ENCODE results near the gene AQP9.

AQP9 gene

GRCh38 chr15:58227706-58228543 lies 89.7 kb downstream of the AQP9 start:
- peak; percentile 31 to 62 for DNase-seq (ENCODE audit: low read depth in 2 of 2)

DNA sequence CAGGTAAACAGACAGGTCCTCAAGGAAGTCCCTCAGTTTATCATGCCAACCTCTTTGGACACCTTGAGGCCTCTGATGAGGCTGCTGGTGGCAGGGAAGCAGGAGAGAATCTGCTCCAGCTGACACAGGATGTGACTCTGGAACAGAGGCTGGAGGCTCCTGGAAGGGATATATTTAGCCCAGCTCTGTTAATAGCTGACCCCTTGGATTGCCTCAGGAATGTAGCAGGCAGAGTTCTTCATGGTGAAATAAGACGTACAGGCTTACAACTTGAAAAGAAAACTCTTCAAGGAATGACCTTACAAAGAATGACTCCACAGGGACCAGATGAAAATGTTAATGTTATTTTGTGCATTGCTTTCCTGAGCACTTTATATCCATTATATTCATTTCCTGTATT lies 90.5 kb downstream of the AQP9 start:
- DNase-seq (ENCODE audit: low read depth in 2 of 2): no peak

- DNase-seq (ENCODE audit: low read depth in 2 of 2): no peak
Observed at GRCh38 chr15:58229297-58229768, 91.2 kb downstream of the AQP9 start.

DNA sequence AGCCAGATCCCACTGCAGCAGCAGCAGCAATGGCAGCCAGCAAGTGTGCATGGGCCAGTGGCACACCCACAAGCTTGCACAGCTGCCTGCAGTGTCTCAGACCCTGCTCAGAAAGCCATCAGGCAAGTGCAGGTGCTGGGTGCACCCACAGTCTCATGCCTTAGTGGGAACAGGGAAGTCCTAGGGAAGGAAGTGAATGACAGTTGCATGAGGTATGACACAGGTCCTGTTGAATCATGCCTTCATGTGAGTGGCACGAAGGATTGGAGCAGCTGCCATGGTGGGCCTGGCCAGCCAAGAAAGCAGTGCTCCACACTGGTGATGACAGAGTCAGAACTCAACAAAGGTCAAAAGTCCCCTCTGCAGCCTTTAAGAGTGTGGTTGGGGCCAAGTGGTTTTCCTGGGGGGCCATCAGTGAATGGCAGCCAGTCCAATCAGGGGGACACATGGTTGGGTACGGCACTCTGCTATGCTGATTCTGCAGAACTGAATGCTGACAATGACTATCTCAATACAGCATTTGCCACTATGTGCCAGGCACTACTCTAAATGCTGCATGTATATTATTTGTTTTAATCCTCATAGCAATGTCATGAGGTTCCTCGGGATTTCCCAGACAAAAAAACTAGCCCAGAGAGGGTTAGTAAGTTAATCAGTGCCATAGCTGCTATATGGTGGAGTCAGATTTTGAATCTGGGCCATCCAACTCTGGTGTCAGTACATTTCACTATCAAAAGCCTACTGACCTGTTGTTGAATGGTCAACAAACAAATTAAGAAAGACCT lies 94.3 kb downstream of the AQP9 start:
- DNase-seq (ENCODE audit: low read depth in 2 of 2): no peak

DNA sequence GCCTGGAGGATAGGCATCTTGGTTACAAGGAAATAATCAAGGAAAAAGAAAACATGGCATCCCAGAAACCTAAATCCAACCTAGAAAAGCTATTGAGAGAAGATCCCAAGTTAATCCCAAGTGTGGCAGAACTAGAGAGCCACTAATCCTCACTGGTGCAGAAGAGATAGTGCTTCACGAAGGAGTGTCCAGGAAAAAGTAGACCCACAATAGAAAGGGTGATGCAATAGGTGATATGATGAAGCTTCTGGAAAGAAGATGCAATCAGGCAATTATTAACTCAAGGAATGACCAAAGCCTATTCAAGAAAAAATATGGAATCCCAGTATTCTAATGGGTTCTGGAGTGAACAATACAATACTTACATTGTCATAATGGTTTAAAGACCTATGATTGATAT lies 95.2 kb downstream of the AQP9 start:
- DNase-seq (ENCODE audit: low read depth in 2 of 2): no peak

Measured in stimulated activated CD4-positive, alpha-beta T cell treated with anti-CD3 and anti-CD28 coated beads, Interleukin-12 subunit alpha, Interleukin-12 subunit beta, amount 100 ng/mL, for 24 hours (primary cell).